ENCODE data around the gene TRERF1. TPM values are rescaled to one million over a fixed set of nuclear protein-coding genes. Genes with fewer than 3 reads are reported as not detected.
A peak's percentile ranks its signal among the peaks of the same experiment; 100 is the strongest.
"Not testable (repeated sequence)": the region's sequence is repeated elsewhere in the genome, so short reads cannot be mapped to it uniquely, and the experiment has no call there.

TRERF1 gene
- total RNA-seq, 1 experiment from 2014 or later, result 3.5 TPM

GRCh38 chr6:42336431-42336830 is 115.3 kb downstream of the TRERF1 start:
- DNase-seq (ENCODE audit: low spot score), result no peak

- no peak for DNase-seq (ENCODE audit: low spot score)
These were observed 115.8 kb downstream of the TRERF1 start for GRCh38 chr6:42335896-42336295.

DNA sequence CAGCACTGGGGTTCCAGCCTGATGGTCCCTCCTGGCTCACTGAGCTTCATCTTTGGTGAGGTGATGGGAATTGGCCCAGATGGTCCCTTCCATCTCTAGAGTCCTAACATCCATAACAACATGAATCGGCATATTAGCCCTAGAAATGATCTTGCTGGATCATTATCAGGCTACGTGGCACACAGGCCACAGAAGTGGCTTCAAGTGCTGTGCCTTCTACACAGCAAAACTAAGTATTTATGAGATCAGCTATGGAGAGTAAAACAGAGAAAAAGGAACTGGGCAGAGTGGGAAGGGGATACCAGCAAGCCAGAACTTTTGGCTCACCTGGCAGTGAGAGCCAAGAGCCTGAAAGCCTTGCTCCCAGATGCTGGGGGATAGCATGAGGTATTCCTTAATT is 116.9 kb downstream of the TRERF1 start:
- DNase-seq (ENCODE audit: low spot score), result no peak

GRCh38 chr6:42333612-42334011 is 118.1 kb downstream of the TRERF1 start:
- DNase-seq (ENCODE audit: low spot score), result no peak

GRCh38 chr6:42332916-42333315 is 118.8 kb downstream of the TRERF1 start:
- DNase-seq (ENCODE audit: low spot score), result no peak

- DNase-seq (ENCODE audit: low spot score), result no peak
These were observed 120.7 kb downstream of the TRERF1 start for GRCh38 chr6:42331019-42331418.

DNA sequence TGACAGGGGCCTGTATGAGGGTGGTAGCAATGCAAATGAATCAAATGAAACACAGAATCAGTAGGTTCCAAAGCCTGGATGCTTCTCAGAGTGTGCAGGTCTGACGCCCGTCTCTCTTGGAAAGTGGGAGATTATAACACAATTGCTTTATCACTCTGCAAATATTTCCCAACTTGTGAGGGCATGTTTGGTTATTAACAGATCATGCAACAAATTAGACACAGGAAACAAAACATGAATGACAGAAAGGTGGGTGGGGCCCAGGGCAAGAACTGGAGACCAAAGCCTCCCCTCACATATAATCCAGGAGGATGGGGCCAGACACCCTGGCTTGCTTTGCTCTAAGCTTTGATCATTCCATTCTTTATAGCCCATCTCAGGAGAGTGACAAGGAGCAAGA is 125.5 kb downstream of the TRERF1 start:
- DNase-seq (ENCODE audit: low spot score), result no peak

DNA sequence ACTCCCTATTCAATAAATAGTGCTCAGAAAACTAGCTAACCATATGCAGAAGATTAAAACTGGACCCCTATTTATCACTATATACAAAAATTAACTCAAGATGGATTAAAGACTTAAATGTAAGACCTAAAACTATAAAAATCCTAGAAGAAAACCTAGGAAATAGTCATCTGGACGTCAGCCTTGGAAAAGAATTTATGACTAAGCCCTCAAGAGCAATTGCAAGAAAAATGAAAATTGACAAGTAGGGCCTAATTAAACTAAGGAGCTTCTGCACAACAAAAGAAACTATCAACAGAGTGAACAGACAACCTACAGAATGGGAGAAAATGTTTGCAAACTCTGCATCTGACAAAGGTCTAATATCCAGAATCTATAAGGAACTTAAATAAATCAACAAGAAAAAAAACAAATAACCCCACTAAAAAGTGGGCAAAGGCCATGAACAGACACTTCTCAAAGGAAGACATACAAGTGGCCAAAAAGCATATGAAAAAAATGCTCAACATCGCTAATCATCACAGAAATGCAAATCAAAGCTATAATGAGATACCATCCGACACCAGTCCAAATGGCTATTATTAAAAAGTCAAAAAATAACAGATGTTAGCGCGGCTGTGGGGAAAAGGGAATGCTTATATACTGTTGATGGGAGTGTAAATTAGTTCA is 126.9 kb downstream of the TRERF1 start:
- not testable (repeated sequence) for DNase-seq (ENCODE audit: low spot score)

DNA sequence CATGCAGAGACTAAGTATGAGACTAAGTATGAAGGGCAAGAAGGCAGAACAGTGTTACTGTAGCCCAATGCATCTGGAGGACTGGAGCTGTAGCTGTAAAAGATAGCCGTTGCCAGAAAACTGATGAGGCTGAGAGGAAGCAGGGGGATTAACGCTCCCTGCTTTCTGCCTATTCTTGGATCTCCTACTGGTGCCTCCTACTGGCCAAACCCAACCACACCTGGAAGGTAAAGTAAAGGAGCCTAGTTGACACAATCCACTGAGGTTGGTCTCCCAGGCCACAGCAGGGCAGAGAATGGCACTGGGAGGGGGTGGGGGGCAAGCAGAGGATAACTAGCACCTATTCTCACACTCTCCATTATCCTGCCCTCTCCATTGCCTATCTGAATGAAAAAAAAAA is 129.1 kb downstream of the TRERF1 start:
- no peak for DNase-seq (ENCODE audit: low spot score)

DNA sequence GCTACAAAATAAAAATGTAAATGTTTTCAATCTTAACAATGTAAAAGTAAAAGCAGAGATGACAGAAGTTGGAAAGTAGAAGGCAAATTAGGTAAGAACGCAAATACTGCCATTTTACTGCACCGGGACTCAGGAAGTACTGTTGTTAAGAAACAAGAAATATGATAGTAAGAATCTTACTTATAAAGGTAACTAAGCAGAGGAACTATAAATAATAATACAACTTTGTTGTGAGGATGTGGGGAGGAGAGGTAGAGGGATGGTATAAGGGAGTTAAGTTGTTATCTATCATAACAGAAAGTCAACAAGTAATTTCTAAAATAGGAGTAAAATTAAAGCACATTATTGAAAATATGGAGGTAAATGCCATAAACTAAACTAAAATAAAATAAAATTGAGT is 129.8 kb downstream of the TRERF1 start:
- DNase-seq (ENCODE audit: low spot score), result no peak

GRCh38 chr6:42320762-42321161 is 131.0 kb downstream of the TRERF1 start:
- peak; percentile 51 for DNase-seq (ENCODE audit: low spot score)

GRCh38 chr6:42318480-42318879 is 133.2 kb downstream of the TRERF1 start:
- no peak for DNase-seq (ENCODE audit: low spot score)

GRCh38 chr6:42316981-42317380 is 134.7 kb downstream of the TRERF1 start:
- DNase-seq (ENCODE audit: low spot score), result no peak

DNA sequence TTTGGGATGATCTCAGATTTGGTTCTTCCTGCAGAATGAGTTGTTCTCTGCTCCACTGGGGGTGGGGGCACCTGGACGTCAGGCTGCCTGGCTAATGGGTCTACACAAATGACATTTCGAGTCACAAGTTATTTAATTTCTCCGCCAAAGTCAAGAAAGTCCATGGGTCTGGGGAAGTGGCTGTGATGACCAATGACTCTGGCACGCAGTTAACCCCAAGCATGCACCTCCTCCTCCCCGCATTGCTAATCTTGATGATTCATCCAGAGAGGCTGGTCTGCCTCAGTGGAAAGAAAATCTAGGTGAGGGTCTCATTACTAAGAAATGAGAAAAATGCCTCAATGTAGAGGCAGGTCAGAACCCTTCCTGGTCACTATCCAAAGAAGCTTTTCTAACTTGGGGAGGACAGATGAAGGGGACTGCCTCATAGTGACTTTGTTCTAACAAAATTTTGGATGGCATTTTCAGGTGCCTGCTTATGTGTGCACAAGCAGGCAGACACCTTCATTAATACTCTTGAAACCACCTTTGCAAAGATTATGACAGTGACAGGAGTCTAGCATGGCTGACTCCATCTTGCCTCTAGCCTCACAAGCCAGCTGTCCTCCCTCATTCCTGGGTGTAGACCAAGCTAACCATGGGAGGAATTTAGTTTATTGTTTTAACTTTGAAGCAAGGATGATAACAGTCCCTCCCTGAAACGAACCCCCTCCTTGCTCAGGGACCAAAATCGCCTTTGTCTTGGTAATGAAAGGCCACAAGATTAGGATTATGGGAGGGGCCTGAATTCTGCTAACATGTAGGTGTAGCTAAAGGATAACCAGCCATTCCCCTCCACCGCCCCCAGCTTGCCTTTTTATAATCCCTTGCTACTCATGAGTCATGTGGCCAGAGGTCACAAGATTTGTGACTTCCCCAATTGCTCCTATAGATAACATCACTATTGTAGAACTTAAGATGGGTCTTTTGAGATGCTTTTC is 135.4 kb downstream of the TRERF1 start:
- DNase-seq (ENCODE audit: low spot score), result peak; percentile 99

DNA sequence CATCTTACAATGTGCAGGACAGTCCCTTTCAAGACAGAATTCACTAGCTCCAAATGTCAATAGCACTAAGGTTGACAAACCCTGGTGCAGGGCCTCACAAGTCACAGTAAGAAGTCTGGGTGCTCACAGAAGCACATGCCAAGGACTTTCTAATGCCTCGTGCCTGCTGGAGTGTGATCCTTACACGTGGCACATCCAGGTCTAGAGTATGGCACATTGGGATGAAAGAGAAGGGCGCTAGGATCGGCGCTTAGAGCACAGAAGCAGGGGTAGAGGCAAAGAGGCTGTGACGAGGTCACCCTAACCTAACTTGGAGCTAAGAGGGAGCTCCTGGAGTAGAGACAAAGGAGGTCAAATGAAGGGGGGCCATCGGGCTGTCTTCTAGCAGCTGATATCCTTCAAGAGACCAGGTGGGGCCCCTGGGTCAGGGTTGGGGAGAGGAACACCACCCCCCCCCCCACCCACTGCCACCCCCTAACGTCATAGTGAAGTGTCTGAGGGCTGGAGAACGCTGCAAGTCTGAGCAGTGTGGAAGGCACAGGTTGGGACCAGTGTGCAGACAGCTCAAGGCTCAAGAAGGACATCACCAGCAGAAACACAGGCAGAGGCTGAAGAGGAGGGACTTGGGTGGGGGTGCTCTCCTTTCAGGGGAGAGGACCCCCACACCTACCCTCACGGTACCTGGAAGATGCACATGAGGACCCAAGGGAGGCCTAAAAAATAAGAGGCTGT is 136.3 kb downstream of the TRERF1 start:
- DNase-seq (ENCODE audit: low spot score), result no peak

DNA sequence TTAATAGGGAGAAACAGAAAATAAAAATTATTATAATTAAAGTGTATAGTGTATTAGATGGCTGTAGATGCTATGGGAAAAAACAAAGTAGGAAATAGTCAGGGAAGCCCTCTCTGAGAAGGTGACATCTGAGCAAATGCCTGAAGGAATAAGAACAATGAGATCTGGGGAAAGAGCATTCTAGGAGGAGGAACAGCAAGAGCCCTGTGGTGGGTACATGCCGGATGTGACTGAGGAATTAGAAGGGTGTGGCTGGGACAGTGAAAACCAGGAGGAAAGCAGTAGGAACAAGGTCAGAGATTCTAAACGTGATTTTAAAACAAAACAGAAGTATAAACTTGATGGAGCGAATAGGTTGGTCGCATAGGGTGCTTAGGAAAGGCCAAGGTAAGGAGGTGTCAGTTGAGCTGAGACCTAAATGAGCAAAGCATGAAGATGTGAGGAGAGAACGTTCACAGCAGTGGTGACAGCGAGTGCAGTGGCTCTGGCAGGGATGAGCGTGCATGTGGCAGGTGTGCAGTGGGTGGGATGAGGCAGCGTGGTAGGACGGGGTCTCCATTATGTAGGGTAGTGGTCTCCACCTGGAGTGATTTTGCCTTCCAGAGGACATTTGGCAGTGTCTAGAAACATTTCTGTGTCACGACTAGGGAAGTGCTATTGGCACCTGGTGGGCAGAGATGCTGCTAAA is 137.0 kb downstream of the TRERF1 start:
- DNase-seq (ENCODE audit: low spot score), result peak; percentile 60

DNA sequence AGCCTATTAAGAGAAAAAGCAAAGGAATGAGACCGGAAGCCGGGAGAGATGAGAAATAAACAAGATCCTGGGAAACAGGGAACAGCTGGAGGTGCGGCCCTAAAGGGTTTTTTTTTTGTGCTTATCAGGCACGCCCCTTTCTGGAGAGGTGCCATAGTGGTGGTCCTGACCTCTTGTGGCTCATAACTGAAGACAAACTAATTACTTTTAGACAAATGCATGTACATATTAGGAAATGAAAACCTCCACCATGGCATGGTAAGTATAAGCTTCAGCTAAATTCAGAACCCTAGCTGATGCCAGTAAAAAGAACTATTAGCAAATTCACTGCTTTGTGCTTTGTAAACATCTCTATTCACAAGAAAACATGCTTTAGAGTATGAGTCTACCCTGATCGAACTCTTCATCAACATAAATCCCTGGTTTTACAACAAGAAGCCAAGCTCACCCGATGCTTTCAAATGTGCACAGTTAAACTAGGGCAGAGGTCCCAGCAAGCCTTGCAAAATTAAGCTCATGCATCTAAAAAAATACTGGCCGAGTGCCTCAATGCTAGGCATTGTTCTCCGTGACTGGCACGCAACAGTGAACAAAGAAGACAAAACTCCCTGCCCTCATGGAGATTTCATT is 137.7 kb downstream of the TRERF1 start:
- peak; percentile 48 for DNase-seq (ENCODE audit: low spot score)

DNA sequence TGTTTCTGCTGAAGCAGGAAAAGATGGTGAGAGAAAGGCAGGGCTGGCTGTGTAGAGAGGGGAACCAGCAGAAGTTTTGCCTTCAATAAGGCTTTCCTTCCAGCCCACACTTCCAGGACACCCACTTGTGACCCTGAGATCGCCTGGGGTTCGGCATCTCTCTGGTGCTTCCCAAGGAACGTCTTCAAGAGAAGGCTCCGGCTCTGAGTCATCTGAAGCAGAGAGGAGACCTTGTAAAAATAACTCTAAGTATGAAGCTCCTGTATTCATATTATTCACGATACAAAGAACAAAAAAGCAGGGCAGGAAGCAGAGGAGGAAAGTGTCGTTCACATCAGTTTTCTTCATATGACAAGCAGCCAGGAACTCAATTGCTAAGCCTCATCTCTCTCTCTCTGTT is 138.7 kb downstream of the TRERF1 start:
- DNase-seq (ENCODE audit: low spot score), result peak; percentile 63

DNA sequence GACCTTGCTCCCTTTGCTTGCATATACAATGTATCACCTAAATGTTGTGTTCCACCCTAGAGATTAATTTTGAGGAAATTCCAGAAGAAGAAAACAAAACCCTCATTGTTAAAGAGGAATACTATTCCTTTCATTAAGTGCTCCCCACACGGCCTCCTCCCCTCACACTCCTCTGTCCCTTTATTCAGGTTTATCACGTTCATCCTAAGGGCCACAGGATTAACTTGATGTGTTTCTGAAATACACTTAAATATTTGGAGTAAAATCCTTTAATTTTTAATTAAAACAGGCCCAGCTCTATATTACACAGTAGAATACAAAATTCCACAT is 144.6 kb downstream of the TRERF1 start:
- no peak for DNase-seq (ENCODE audit: low spot score)

GRCh38 chr6:42306439-42307140 is 145.1 kb downstream of the TRERF1 start:
- no peak for DNase-seq (ENCODE audit: low spot score)

Data from A172 (cell line).